Right lung (tissue), 5 donors: ENCODE results near the gene CREB1. TPM values are rescaled to one million over a fixed set of nuclear protein-coding genes. Genes with fewer than 3 reads are reported as not detected.

Experiments
- DNase-seq, 2 donors: peaks; one replicate each; pipeline ENCODE4 v3.0.0-alpha.2; 2013
- polyA plus RNA-seq, 5 donors: library from polyadenylated mRNA; unstranded; fragments of 120-200 nt; gene quantifications; one replicate each; pipeline versions ENCODE4 v1.2.1 to v1.2.3, GENCODE V29; 2013; ENCODE audit warnings: inconsistent platforms in 1 of 5, low replicate concordance in 1 of 5; ENCODE audit not compliant: insufficient read length in 5 of 5, insufficient read depth in 1 of 5

CREB1 gene
- polyA plus RNA-seq, 5 donors = 42.9 to 83.4 (median 76.0) TPM

GRCh38 chr2:207502577-207503198, 27.1 kb upstream of the CREB1 start:
- DNase-seq = no peak

DNA sequence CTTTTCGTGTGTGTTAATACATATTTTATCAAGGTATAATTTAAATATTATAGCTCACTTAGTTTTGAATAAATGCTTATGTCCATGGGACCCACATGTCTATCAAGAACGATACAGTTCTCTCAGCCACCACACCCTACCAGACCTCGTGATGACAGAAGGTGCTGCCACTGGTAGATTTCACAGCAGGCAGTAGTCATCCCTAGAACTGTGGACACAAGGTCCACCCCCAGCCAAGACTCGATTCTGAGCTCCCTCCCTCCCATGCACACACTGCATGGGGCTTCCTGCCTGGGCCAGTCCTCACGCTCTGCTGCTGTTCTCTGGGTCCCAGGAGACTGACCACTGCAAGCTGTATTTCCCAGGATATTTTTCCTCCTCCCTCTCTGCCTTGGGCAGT, 26.5 kb upstream of the CREB1 start:
- DNase-seq = no peak

- no peak for DNase-seq
Observed at GRCh38 chr2:207504513-207505170, 25.1 kb upstream of the CREB1 start.

DNA sequence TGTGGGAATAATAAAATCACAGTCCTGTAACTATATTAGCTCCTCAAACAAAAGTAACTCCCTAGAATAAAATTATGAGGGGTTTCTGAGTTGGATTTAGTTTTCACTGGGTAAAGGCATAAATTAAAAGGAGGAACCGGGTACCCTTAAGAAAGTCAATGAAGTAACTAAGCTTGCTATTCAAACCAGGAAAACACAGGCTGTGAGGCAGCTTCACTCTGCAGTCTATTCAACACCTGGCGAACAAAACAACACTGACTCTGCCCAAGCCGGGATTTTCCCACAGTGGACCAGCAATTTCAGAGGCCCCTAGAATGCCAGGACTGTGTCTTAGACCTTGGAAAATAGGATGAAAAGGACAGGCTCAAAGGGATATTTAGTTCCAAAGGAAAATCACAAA, 24.6 kb upstream of the CREB1 start:
- no peak for DNase-seq

DNA sequence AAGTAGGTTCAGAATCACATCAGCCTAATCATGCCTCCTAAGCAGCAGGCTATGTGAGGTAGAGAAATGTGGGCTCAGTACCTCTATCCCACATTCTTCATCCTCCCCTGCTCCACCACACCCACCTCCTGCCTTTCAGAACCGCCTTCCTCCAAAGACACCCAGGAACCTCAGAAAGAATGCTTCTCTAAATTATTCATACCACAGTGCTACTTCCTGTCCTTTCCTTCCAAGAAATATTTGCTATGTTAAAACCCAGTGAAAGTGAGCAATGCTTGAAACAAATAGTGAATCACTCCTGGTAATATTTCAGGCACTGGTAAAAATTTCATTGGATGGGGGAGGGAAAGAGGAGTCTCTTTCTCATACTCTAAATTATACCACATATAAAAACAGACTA, 24.0 kb upstream of the CREB1 start:
- no peak for DNase-seq

DNA sequence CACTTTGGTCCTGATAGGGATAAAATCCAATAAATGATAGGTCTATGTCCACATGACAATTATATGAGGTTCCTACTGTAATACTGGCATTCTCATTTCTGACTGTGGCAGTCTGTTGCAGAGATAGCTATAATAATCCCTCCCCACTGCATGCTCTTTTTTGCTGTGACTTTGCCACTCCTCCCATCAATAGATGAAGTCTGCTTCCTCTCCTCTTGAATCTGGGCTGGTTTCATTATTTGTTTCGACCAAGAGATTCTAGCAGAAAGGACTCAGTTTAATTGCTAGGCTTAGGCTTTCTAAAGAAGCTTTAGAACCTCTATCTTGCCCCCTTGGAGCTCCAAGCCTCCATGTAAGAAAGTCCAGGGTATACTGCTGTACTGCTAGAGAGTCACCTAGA, 23.3 kb upstream of the CREB1 start:
- DNase-seq = no peak

DNA sequence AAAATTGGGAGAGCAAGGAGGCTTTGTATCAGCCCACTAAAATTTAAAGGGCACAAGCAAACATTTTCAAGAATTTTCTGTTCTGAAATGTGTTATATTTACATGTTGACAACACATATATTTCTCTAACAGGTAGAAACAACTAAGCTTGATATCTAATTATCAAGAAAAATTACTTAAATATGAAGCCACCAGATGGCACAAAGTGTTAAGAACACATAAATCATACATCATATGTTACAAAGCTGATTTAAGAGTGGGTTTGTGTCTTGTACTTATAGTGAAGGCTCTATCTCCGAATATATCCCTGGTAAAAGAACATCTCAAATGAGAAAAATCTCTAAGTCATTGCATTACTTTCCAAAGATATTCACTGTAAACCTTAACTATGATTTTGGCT, 19.6 kb upstream of the CREB1 start:
- DNase-seq = no peak

DNA sequence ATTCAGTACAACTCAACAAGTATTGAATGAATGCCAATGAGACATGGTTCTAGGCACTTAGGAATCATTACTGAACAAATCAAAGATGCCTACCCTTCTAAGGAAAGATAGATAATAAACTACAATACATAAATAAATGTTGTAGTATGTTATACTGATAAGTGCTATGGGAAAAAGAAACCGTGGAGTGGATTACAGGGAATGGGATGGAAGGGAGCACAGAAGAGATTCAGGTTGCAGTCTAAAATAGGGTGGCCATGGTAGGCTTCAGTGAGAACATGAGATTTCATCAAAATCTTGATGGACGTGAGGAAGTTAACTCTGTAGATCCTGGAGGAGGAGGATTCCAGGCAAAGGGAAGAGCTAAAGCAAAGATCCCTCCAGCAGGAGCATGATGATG, 17.9 kb upstream of the CREB1 start:
- no peak for DNase-seq

GRCh38 chr2:207512356-207512755, 17.4 kb upstream of the CREB1 start:
- DNase-seq = no peak

- DNase-seq = no peak
Observed at GRCh38 chr2:207513551-207514257, 16.1 kb upstream of the CREB1 start.

GRCh38 chr2:207514451-207514850, 15.3 kb upstream of the CREB1 start:
- DNase-seq = no peak

DNA sequence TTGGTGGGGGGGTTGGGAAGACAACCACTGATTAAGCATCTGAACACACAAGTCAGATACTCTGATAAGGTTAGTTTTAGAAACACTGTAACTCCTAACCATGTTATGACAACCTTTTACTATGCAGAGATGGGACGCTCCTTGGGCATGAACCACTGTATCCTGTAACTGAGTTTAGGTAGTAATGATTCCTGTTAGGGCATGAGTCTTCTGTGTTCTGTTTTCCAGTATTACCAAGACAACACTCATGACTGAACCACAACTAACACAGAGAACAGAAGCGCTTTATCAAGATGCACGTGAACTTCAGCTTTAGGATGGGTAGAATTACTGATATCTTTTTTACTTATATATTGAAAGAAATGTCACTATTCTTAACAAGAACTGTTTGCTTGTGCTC, 14.1 kb upstream of the CREB1 start:
- DNase-seq = no peak

DNA sequence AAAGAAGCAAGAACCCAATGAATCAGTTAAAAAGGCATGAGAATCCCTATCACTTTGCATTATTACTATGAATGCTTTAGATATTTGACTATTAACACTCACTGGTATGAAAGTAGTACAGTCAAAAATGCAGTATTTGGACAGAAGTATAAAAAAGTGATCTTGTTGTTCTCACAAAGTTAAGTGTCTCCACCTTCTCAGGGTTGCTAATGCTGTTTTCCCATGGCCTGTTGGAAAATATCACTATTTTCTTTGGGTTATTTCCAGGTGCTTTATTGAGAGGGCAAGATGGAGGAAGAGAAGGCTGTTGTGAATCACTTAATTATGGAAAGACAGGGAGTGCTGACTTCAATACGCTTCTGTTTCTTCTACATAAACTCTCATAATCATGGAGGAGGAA, 13.6 kb upstream of the CREB1 start:
- no peak for DNase-seq

GRCh38 chr2:207523005-207523404, 6.8 kb upstream of the CREB1 start:
- DNase-seq = no peak

- no peak for DNase-seq
Observed at GRCh38 chr2:207525296-207525695, 4.5 kb upstream of the CREB1 start.

DNA sequence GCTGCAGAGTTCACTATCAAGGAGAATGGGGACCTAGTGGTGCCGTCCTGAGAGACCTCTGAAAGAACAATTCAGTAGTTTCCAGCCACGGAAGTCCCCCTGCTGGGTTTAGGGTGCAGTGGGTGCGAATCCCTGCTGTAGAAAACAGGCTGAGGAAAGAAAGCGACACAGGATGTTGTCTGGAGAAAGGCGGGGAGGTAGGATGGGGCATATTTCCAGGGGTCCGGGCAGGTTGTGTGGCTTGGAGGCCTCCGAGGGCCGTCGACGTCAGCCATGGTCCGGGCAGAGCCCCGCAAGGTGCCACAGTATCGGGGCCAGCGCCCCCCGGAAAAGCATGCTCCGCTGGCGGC, 807 bp upstream of the CREB1 start:
- no peak for DNase-seq

- peak; percentile 47 to 51 for DNase-seq
Observed at GRCh38 chr2:207530160-207531031, 634 bp downstream of the CREB1 start.

- DNase-seq = no peak
Observed at GRCh38 chr2:207531032-207531952, 1.5 kb downstream of the CREB1 start.

DNA sequence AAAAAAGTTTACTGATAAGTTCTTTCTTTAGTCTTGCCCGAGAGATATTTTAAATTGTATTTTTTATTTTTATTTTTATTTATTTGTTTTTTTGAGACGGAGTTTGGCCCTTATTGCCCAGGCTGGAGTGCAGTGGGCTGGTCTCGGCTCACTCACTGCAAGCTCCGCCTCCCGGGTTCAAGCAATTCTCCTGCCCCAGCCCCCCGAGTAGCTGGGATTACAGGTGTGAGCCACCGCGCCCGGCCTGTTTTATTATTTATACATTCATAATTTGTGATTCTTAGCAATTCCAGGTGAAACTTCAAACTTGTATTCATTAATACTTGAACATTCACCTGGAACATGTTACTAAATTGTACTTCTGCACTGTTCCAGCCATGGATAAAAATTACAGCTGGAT, 2.9 kb downstream of the CREB1 start:
- no peak for DNase-seq

GRCh38 chr2:207533461-207534008, 3.8 kb downstream of the CREB1 start:
- DNase-seq = peak in 1 of 2 donors; percentile 25

- DNase-seq = no peak
Observed at GRCh38 chr2:207534417-207534816, 4.7 kb downstream of the CREB1 start.
